Activated CD8-positive, alpha-beta memory T cell treated with anti-CD3 and anti-CD28 coated beads, Interleukin-2, amount 50 U/mL, for 24 hours (primary cell): ENCODE measurements around the gene GPR141.

Experiments used
- DNase-seq: peaks from one replicate; pipeline ENCODE4 v3.0.0-alpha.2; 2020; ENCODE audit errors: extremely low read depth

The GPR141 gene

DNA sequence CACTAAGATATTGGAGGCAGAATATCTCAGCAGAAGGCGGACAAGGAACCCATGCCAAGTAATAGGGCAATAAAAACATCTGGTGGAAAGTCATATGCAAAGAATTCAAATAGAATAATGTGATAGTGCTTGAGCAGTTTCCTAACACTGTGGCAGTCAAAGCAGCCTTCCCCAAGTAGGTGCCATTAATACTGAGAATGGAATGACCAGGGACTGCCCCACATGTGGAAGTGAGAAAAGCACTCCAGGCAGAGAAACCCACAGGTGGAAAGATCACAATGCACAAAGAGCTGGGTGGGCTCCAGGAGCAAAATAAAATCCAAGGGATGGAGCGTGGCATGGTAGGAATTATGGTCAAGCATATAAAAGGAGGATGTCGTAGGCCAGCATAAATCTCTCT lies 100.4 kb downstream of the GPR141 start:
- no peak for DNase-seq

DNA sequence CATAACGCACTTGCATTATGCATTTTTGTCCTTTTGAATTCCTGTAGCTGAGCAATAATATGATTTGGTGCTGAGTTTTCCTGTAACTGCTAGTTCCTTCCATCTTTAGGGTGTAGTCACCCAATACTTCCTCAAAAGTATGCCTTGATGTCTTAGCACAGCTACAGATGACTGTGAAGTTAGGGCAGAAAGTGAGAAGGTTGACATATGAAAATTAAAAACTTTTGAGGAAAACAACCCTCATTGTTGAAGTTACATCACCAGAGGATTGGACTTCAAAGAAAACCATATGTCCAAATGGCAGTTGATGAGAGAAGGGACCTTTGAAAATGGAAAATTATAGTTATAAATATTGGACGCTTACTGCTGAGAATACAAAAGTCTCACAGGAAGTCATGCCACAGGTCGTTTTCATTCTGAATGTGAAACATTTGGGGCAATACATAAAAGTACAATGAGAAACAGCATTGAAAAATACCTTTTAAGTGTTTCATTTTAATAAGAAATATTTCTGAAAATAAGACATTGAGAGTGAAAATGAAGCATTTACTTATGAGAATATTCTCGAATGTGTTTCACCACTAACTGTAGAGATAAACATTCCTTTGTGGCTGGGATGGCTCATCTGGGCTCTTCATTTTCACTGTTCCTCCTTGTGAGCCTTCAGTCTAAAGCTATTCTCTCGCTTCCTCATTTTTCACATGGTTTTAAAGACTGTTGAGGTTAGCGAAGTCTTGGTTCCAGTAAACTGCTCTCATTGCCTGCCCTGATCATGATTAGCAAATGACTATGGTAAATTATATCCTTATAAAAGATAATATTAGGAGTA lies 103.4 kb downstream of the GPR141 start:
- no peak for DNase-seq
